H1 (cell line): Measurements from ENCODE around the gene NUDT3. TPM values are rescaled to one million over a fixed set of nuclear protein-coding genes. Genes with fewer than 3 reads are reported as not detected.

Source experiments
- BCL11A ChIP-seq, 2 experiments: IDR thresholded peaks; one replicate each; pipeline ENCODE4 v1.6.1; 2011; ENCODE audit warnings: low read depth in 2 of 2, low read length in 2 of 2, mild to moderate bottlenecking in 2 of 2
- CHD1 ChIP-seq: IDR thresholded peaks from 2 replicates; pipeline ENCODE4 v1.6.1; 2012; ENCODE audit warnings: low read depth, low read length, improper control_type of control experiment
- GTF2F1 ChIP-seq: IDR thresholded peaks from 2 replicates; pipeline ENCODE4 v1.6.1; 2012; ENCODE audit warnings: low read depth, low read length, improper control_type of control experiment, borderline replicate concordance
- POLR2AphosphoS5 ChIP-seq: IDR thresholded peaks from 2 replicates; pipeline ENCODE4 v1.6.1; 2011; ENCODE audit warnings: low read depth, low read length
- SAP30 ChIP-seq: fragments of 300-600 bp; sonication (generic); IDR thresholded peaks from 2 replicates; pipeline ENCODE4 v1.7.1; 2012; ENCODE audit warnings: low read length, moderate library complexity, mild to moderate bottlenecking, inconsistent platforms; ENCODE audit not compliant: insufficient read depth, insufficient replicate concordance
- TCF12 ChIP-seq: IDR thresholded peaks from 2 replicates; pipeline ENCODE4 v1.6.1; 2011; ENCODE audit warnings: low read depth, mild to moderate bottlenecking, low read length
- polyA plus RNA-seq, 7 experiments: library from polyadenylated mRNA; depleted of rRNA in 3 of 7; stranded (reverse) in 5 of 7; unstranded in 2 of 7; fragments of >200 nt in 5 of 7; fragments of 200-250 nt in 2 of 7; gene quantifications; 1 replicate in 5 of 7; 2 replicates in 1 of 7; 4 replicates in 1 of 7; pipeline versions ENCODE4 v1.2.1 to v1.2.3, GENCODE V29; 2011 to 2013; ENCODE audit warnings: missing spikeins in 2 of 7, mixed read lengths in 2 of 7
- total RNA-seq: library from RNA; stranded (reverse); fragmentation: NEBNext Ultra II Directional; extraction: Animal tissue kit (Norgen Biotek cat#: 25700); gene quantifications from 2 replicates; pipeline ENCODE4 v1.2.1, GENCODE V29; 2021
- TF ChIP-seq, protein P1 (sequence below): IDR thresholded peaks from 2 replicates; pipeline ENCODE4 v1.6.1; 2011; ENCODE audit warnings: low read depth, mild to moderate bottlenecking, low read length; ENCODE audit not compliant: insufficient read depth

Gene NUDT3
- total and polyA plus RNA-seq, 2 of the 8 experiments (the other 6 are each of a cell fraction or from before 2014, with no cell fraction given): 14.1 to 36.9 TPM

DNA sequence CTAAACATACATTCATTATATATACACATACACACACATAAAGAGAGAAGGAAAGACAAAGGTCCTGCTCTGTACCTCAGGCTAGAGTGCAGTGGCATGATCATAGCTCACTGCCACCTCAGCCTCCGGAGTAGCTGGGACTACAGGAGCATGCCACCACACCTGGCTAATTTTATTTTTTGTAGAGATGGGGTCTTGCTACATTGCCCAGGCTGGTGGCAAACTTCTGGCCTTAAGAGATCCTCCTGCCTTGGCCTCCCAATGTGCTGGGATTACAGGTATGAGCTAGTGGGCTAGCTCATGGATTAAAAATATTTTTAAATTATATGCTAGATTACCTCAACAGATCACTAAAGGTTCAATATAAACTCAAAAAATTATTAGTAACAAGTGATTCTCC, 30.3 kb downstream of the NUDT3 start (continued):
- no peak for TF ChIP-seq SAP30
- no peak for TF ChIP-seq BCL11A (IDR thresholded peaks at IDR 0.05; ENCODE audit: low read depth in 2 of 2, low read length in 2 of 2)
- TF ChIP-seq CHD1: no peak
- TF ChIP-seq GTF2F1: no peak
- TF ChIP-seq, protein P1, sequence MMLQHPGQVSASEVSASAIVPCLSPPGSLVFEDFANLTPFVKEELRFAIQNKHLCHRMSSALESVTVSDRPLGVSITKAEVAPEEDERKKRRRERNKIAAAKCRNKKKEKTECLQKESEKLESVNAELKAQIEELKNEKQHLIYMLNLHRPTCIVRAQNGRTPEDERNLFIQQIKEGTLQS: no peak
- no peak for TF ChIP-seq POLR2AphosphoS5
- TF ChIP-seq TCF12: no peak
